Inflammatory macrophage treated with lipopolysaccharide for 1 hour (primary cell): ENCODE results near the gene PIP5K1C.

ENCODE experiments used
- DNase-seq, 2 donors: peaks; one replicate each; pipeline ENCODE4 v3.0.0-alpha.2; 2020 to 2022

PIP5K1C gene

DNA sequence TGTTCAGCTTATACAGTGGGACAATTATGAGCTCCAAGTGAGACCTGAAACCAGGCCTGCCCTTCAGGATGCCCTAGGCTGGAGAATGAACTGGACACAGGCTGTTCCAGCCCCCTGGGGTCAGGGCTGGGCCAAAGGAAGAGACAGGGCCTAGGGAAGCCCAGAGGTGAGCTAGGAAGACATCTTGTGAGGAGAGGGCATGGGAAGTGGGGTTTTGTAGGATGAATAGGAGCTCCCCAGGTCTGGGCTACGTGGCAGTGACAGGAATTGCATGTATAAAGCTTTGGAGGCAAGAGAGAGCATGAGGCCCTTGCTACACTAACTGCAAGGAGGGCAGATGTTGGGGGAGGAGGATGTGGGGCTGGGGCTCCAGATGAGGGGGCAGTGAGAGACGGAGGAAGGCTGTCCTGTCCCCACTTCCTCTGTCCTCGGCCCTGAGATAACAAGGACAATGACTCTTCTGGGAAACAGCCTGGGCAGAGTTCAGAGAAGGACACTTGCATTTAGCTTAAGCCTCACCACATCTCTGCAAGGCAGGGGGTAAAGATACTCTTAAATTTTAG lies 92.1 kb downstream of the PIP5K1C start:
- no peak for DNase-seq

GRCh38 chr19:3607303-3608078 lies 92.8 kb downstream of the PIP5K1C start:
- peak; percentile 49 to 54 for DNase-seq

- peak; percentile 41 to 59 for DNase-seq
Measured at GRCh38 chr19:3606690-3607289, 93.5 kb downstream of the PIP5K1C start, which contains the start of gene TBXA2R. TBXA2R (minus strand) TSS chr19:3606875; CDS start chr19:3600634, 6,241 bp downstream.

DNA sequence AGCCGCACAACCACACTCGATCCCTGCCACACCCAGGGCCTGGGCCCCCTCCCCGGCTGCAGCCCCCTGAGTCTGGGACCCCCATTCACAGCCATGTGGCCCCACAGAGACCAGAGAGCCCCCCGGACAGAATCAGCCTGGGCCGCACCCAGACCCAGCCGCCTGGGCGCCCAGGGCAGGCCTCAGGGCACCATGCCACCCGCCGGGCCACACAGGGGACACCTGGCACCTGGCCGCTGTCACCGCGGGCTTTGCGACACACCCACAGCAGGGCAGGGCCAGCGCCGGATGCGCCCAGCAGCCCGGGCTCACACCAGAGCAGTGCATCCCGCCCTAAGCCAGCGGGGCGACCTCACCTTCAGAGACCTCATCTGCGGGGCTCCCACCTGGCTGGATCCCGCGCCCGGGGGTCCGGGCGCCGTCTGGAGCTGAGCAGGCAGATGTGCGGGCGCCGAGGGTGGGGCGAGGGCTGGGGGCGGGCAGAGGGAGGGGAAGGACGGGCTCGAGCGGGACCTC lies 94.0 kb downstream of the PIP5K1C start:
- DNase-seq = no peak

- no peak for DNase-seq
Measured at GRCh38 chr19:3605770-3606169, 94.5 kb downstream of the PIP5K1C start.

DNA sequence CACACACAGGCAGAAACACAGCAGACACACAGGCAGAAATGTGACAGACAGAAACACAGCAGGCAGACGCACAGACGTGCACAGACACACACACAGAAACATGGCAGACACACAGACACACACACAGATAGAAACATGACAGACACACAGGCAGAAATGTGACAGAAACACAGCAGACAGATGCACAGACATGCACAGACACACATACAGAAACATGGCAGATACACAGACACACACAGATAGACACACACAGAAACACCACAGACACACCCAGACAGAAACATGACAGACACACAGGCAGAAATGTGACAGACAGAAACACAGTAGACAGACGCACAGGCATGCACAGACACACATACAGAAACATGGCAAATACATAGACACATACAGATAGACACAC lies 94.9 kb downstream of the PIP5K1C start:
- no peak for DNase-seq

DNA sequence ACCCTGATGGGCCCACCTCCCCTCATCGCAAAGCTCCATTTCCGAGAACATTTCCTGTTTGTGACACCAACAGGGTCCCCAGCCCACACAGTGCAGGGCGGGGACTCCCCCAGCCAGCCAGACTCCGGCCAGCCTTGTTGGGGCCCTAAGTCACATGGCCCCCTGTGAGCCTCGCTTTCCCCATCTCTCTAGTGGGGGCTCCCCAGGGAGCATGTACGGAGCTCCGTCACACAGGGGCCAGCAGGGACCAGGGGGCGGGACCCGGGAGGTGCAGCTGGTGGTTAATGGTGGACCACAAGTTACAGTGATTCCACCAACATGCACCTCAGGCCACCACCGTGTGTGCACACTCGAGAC lies 95.3 kb downstream of the PIP5K1C start:
- DNase-seq = peak; percentile 21 to 29

DNA sequence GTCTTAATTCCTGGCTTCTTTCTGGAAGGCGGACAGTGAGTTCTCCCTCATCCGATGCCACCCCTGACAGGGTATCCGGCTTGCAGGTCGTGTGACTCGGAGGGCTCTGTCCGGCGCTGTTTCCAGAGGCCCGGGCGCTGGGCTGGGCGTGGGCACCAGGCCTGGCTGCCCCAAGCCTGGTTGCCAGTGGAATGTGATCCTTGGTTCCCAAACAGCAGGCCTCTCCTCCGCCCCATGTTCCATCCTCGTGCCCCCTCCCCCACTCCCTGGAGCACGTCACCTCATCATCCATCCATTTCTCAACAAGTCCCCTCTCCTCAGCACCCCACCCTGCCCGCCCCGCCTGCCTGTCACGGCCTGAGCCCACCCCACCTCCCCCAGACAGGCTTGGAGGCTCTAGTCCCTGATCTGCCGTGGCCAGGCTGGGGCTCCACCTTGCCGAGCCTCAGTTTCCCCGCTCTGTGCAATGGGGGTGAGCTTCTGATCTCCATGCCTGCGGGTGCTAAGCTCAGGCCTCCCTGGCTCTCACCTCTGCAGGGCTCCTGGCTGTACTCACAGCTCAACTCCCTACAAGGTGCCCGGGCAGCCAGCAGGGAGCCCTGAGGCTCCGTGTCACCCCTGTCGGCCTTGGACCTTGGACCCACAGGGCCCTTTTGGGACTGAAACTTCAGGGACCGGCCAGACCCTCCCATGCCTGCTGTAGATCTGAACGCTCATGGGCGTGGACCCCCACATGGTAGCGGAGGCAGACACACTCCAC lies 95.9 kb downstream of the PIP5K1C start:
- DNase-seq = no peak

DNA sequence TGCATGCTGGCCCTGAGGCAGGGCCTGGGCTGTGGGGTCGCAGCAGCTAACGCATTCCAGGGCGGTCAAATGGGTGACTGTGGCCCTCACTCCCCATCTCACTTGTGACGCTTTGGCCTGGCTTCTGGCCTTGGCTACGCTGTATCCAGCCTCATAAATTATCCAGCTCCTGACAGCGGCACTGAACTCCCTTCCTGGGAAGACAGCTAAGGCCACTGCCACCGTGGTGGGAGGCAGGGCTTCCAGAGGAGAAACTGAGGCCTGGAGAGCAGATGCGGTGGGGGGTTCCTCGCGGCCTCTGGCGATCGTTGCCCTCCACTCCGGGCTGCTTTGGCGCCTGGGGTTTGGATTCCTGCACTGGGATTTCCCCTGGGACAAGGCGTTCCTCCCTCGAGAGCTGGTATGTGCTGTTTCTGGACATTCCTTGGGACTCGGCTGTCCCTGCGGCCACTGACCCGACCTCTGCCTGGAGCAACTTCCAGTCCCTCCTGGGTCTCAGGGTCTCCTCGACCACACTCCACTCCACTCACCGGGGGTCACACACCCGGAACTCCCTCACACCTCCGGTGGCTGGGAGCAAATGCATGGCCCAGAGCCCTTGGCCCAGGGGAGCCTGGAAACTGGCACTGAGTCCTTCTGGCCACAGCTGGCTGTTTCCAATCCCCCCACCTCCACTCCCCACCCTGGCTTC lies 97.0 kb downstream of the PIP5K1C start:
- DNase-seq = no peak

- DNase-seq = no peak
Measured at GRCh38 chr19:3601021-3601420, 99.2 kb downstream of the PIP5K1C start.

GRCh38 chr19:3599776-3600187 lies 100.5 kb downstream of the PIP5K1C start:
- DNase-seq = no peak

GRCh38 chr19:3595521-3596061 lies 104.7 kb downstream of the PIP5K1C start:
- DNase-seq = no peak

DNA sequence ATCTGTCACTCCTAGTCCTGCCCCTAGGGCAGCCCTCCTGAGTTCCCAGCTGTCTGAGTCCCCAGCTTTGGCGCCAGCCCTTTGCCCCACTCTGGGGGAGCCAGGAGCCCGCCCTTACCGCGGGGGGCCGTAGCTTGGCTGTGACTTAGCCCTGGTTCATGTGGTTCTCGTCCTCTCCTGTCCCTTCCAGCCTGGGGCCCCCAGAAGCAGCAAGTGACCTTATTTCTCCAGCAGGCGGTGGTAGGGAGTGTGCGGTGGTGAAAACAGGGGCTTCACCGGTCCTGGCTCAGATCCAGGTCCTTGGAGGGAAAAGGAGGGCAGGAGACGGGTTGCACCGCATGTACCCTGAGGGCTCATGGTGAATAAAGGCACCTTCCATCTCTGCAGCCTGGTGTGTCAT lies 107.1 kb downstream of the PIP5K1C start:
- DNase-seq = no peak

DNA sequence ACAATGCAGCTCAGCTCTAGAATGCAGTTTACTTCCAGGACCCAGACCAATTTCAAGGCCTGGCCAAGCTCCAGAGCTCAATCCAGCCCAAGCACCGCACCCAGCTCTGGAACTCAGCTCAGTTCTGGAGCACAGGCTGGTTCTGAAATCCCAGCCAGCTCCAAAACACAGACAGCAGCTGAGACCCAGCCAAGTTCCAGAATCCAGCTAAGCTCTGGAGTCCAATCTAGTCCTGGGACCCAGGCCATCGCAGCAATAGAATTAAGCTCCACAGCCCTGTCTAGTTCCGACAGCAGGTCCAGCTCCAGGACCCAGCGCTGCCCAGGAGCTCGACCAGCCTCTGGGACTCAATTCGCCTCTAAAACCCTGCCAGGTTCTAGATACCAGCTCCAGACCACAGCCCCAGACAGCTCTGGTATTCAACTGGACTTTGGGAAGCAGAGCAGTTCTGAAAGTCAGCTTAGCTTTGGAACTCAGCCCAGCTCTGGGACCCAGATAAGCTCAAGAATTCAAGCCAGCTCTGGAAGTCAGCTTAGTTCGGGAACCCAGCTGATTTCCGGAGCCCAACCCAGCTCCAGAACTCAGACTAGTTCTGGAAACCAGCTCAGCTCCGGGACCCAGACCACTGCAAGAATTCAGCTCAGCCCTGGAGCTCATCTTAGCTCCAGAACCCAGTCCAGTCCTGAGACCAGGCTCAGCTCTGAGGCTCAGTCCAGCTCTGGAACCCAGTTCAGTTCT lies 108.2 kb downstream of the PIP5K1C start:
- DNase-seq = no peak

DNA sequence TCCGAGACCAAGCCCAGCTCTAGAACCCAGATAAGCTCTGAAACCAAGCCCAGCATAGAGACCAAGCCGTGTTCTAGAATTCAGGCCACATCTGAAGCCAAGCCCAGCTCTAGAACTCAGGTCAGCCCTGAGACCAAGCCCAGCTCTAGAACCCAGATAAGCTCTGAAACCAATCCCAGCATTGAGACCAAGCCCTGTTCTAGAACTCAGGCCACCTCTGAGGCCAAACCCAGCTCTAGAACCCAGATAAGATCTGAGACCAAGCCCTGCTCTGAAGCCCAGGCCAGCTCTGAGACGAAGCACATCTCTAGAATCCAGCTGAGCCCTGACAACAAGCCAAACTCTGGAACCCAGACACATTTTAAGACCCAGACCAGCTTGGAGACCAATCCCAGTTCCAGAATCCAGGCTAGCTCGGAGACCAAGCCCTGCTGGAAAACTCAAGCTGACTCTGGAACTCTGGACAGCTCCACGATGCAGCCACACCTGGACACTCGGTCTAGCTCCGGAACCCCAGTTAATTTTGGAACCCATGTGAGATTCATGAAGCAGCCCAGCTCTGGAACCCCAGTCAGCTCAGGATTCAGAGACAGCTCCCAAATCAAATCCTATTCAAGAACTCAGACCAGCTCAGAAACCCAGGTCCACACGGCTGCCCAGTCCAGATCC lies 109.1 kb downstream of the PIP5K1C start:
- no peak for DNase-seq

DNA sequence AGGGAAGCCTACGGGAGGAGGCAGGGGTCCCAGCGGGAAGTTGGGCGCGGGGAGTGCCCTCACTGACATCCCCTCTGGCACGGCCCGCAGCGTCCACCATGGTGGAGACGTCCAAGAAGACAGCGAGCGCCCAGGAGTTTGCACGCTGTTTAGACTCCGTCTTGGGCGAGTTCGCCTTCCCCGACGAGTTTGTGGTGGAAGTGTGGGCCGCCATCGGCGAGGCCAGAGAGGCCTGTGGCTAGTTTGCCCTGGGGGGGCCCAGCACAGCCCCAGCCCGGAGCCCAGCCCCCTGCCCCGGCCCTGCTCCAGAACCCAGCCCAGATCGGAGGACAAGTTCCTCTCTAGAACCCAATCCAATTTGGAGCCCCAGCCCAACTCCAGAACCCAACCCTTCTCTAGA lies 110.3 kb downstream of the PIP5K1C start:
- DNase-seq = no peak

DNA sequence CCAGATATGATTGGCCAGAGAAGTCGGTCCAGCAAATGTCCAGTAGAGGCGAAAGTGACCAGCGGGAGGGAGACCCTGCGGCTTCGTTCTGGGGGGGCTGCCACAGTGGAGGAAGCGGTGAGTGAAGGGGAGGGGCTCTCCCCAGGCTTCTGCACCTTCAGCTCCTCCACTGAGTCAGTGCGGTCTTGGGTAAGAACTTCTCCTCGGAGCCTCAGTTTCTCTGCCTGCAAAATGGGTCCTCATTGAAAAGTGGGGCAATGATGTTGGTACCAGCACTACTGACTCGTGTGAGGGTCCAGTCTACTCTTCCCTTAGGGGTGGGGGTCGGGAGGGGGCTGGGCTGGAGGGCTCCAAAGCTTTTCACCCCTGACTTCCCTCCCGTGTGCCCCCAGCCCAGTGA lies 110.8 kb downstream of the PIP5K1C start:
- no peak for DNase-seq

GRCh38 chr19:3586707-3587346 lies 113.4 kb downstream of the PIP5K1C start:
- no peak for DNase-seq

GRCh38 chr19:3586127-3586626 lies 114.1 kb downstream of the PIP5K1C start:
- DNase-seq = peak in 1 of 2 donors; percentile 39
